ENCODE results near the gene PCSK2. TPM values are rescaled to one million over a fixed set of nuclear protein-coding genes. Genes with fewer than 3 reads are reported as not detected.
"Not testable (repeated sequence)": the region's sequence is repeated elsewhere in the genome, so short reads cannot be mapped to it uniquely, and the experiment has no call there.

PCSK2 gene
- total RNA-seq, 1 donor from 2014 or later, result 1.0 TPM

GRCh38 chr20:17210983-17211382 is 15.9 kb upstream of the PCSK2 start:
- Mint-ChIP-seq H3K9me3 (ENCODE audit: unreplicated experiment) (no peaks in the 10 kb centered on the region), H3K27me3 (ENCODE audit: unreplicated experiment) (no peaks in the 10 kb centered on the region), H3K4me1 (ENCODE audit: unreplicated experiment) (no peaks in the 10 kb centered on the region), H3K36me3 (ENCODE audit: low read depth, unreplicated experiment) (no peaks in the 10 kb centered on the region), H3K4me3 (ENCODE audit: unreplicated experiment) (no peak overlapping the region), H3K27ac (ENCODE audit: unreplicated experiment) (no peak overlapping the region)
- TF ChIP-seq CTCF (IDR thresholded peaks at IDR 0.05; ENCODE audit: unreplicated experiment), result no peak
- no peak for DNase-seq (ENCODE audit: low spot score)

GRCh38 chr20:17215167-17215566 is 11.7 kb upstream of the PCSK2 start:
- Mint-ChIP-seq H3K36me3 (ENCODE audit: low read depth, unreplicated experiment) (no peaks in the 10 kb centered on the region), H3K27ac (ENCODE audit: unreplicated experiment) (no peak overlapping the region), H3K4me1 (ENCODE audit: unreplicated experiment) (no peaks in the 10 kb centered on the region), H3K9me3 (ENCODE audit: unreplicated experiment) (no peaks in the 10 kb centered on the region), H3K27me3 (ENCODE audit: unreplicated experiment) (no peaks in the 10 kb centered on the region), H3K4me3 (ENCODE audit: unreplicated experiment) (no peak overlapping the region)
- no peak for TF ChIP-seq CTCF (IDR thresholded peaks at IDR 0.05; ENCODE audit: unreplicated experiment)
- DNase-seq (ENCODE audit: low spot score), result no peak

GRCh38 chr20:17219856-17220255 is 7.0 kb upstream of the PCSK2 start:
- not testable (repeated sequence) for H3K4me3 Mint-ChIP-seq (ENCODE audit: unreplicated experiment); H3K4me1 Mint-ChIP-seq (ENCODE audit: unreplicated experiment); H3K27ac Mint-ChIP-seq (ENCODE audit: unreplicated experiment); H3K9me3 Mint-ChIP-seq (ENCODE audit: unreplicated experiment); H3K27me3 Mint-ChIP-seq (ENCODE audit: unreplicated experiment); H3K36me3 Mint-ChIP-seq (ENCODE audit: low read depth, unreplicated experiment); DNase-seq (ENCODE audit: low spot score)

DNA sequence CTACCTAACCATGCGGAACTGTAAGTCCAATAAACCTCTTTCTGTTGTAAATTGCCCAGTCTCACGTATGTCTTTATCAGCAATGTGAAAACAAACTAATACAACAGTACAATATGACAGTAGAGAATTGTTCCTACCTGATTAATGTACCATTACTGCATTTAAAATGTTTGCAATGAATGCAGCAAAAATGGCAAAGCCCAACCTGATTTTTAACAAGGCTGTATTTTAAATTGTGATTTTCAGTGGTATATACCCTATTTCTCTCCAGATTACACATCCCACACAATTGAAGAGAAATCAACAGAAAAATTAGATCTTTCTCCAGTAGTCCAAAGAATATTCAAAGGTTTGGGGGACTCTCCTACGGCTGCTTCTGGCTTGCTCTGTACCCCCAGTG is 3.3 kb upstream of the PCSK2 start:
- no peak for DNase-seq (ENCODE audit: low spot score)
- peaks cover 8% of the 10 kb centered on the region for H3K27me3 Mint-ChIP-seq (ENCODE audit: unreplicated experiment)
- no peaks in the 10 kb centered on the region for H3K9me3 Mint-ChIP-seq (ENCODE audit: unreplicated experiment)
- H3K4me3 Mint-ChIP-seq (ENCODE audit: unreplicated experiment), result no peak overlapping the region
- H3K27ac Mint-ChIP-seq (ENCODE audit: unreplicated experiment), result no peak overlapping the region
- no peaks in the 10 kb centered on the region for H3K36me3 Mint-ChIP-seq (ENCODE audit: low read depth, unreplicated experiment)
- no peak for TF ChIP-seq CTCF (IDR thresholded peaks at IDR 0.05; ENCODE audit: unreplicated experiment)
- H3K4me1 Mint-ChIP-seq (ENCODE audit: unreplicated experiment), result peaks cover 20% of the 10 kb centered on the region

DNA sequence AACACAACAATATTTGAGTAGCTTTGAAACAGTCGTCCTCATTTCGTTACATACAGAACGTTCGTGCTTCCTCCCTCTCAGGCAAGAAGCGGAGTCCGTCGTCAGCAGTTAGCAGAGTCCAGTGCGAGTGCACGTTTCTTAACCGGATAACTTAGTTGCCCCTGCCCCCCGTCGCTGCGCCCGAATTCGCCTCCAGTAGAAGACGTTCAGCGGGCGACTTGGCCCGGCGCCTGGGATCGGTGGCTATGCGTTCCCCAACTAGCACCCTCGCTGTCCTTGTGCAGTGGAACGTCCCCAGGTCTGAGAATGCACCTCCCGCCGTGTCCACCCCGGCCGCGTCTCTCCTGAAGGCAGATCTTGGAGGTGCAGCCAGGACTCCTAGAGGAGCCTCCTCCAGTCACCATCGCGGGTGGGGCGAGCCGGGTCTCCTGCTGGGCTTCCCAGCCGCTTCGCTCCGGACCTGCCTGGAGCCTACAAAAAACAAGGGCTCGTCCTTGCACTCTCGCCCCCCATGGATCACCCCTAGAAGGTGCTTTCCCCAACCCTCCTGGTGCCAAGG is 910 bp upstream of the PCSK2 start:
- H3K27me3 Mint-ChIP-seq (ENCODE audit: unreplicated experiment), result peaks cover 11% of the 10 kb centered on the region
- no peak for TF ChIP-seq CTCF (IDR thresholded peaks at IDR 0.05; ENCODE audit: unreplicated experiment)
- no peaks in the 10 kb centered on the region for H3K36me3 Mint-ChIP-seq (ENCODE audit: low read depth, unreplicated experiment)
- DNase-seq (ENCODE audit: low spot score), result peak; percentile 25
- peak overlapping the region; percentile 90 for H3K4me3 Mint-ChIP-seq (ENCODE audit: unreplicated experiment)
- H3K27ac Mint-ChIP-seq (ENCODE audit: unreplicated experiment), result peak overlapping the region; percentile 65
- H3K4me1 Mint-ChIP-seq (ENCODE audit: unreplicated experiment), result peaks cover 23% of the 10 kb centered on the region
- H3K9me3 Mint-ChIP-seq (ENCODE audit: unreplicated experiment), result no peaks in the 10 kb centered on the region
